GM18951 (cell line): ENCODE data around the gene NODAL.

Experiments used
- POLR2A ChIP-seq: IDR thresholded peaks from 4 replicates; pipeline ENCODE4 v1.6.1; 2011; ENCODE audit warnings: mild to moderate bottlenecking; ENCODE audit not compliant: insufficient read length, insufficient read depth; ENCODE audit errors: extremely low read depth
- in situ Hi-C: fragments of 300-500 bp; cut with MboI; formaldehyde crosslinking; loops from one replicate; pipeline ENCODE4 v1.12.0; 2022; ENCODE audit warnings: low sequenced_read_pairs, mixed read lengths, inconsistent platforms; ENCODE audit not compliant: unreplicated experiment

The NODAL gene

DNA sequence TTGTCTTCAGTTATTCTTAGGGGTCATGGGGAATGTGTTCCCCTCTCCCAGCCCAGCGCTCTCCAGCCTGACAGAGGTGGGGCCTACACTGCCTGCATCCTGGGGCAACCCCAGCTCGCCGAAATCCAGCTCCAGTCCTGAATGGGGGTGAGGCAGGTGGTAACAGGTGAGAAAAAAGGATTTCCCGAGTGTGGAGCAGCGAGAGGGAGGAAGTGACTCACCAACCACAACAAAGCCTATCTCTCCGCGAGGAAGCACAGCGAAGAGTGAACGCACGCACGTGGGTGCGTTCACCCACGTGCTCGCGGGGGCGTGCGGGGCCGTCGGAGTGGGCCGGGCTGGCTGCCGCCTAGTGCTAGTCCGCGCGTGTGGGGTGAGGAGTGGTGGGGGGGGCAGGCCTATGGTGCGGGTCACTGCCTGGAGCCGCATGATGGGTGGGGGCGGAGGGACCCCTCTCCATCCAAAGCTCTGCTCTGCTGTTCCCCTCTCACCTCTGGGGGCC lies 36.2 kb upstream of the NODAL start:
- in situ Hi-C loops = no loop called here
- TF ChIP-seq POLR2A = no peak

DNA sequence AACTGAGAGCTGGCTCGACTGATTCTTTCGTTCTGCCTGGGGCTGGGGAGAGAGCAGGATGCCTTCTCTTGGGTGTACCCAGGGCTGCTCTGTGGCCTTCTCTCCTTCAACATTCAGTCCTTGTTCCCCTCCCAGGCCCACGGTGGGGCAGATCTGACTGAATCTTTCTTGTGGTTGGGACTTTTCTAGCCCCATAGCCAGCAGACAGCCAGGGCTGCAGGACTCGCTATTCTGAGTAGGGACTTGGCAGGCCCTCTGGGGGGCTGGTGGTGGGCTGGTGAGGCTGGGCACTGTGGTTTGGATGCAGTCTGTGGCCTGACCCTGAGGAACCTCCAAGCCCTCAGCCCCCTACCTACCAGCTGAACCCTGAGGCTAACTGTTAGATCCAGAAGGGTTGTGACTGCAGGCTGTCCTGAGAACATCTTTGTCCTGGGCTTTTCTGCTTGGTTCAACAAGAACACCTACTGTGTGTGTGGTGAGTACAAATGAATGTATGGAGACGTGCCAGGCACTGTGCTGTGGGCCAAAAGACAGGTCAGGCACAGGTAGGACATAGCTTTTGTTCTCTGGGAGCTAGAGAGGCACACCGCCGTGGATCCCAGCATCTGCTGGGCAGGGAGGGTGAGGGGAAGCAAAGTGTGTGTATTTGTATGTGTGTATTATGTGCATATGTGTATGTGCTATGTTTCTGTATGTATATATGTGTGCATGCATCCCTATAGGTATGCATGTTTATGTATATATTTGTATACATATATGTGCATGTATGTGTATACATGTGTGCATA lies 35.0 kb upstream of the NODAL start:
- in situ Hi-C loops = no loop called here
- TF ChIP-seq POLR2A = no peak

DNA sequence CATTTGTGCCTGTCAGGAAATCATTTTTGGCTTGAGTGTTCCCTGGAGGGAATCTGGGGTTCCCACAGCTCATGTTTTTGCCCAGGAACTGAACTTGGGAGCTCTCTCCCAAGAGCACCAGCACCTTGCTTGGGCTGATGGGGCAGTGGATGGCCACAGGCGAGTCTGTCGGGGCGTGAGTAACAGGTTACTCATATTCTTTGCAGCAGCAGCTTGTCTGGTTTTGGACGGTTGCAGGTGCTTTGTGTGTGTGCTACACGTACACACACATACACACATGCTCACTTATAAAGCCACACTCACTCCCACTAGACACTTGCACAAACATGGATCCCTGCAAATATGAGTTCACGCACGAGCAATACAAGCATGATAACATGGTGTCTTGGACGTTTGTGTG lies 34.2 kb upstream of the NODAL start:
- in situ Hi-C loops = no loop called here
- TF ChIP-seq POLR2A = no peak

DNA sequence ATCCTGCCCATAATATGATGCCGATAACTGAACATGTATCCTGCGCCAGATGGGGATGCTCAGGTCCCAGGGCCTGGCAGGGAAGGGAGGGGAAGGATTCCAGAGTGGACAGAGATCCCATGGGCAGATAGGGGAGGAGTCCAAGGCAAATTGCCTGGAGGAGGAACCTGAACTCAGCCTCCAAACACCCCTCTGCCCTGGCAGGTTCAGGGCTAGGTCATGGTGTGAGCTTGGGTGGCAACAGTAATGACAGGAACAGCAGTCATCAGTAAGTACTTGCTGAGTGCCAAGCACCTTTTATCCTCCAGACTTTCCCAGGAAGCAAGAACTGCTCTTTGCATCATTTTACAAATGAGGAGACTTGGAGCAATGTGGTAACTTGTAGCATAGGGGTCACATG lies 33.3 kb upstream of the NODAL start:
- in situ Hi-C loops = no loop called here
- no peak for TF ChIP-seq POLR2A

DNA sequence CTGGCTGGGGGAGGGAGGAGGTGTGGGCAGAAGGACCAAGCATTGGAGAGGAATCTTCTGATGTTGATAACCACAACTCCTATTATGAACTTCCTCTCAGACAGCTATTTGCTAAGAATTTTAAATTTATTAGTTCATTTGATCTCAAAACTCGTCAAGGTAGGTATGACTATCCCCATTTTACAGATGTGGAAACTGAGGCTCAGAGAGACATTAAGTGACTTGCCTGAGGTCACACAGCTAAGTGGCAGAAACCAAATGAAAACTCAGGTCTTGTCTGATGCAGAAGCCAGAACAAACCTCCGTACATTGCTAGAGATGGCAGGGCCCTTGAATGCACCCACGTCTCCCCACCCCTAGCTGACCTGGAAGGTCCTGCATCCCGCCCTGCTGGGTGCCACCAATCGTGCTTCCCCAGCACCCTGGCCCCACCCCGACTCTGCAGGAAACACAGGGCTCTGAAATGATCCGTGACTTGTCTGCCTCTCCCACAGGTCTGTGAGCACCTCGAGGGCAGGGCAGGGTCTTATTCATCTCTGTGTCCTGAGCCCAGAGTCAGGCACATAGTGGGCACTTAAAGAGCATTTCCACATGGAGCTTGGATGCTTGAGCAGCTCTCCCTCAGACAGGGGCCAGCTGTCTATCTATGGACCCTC lies 31.4 kb upstream of the NODAL start:
- no peak for TF ChIP-seq POLR2A
- in situ Hi-C loops = no loop called here

DNA sequence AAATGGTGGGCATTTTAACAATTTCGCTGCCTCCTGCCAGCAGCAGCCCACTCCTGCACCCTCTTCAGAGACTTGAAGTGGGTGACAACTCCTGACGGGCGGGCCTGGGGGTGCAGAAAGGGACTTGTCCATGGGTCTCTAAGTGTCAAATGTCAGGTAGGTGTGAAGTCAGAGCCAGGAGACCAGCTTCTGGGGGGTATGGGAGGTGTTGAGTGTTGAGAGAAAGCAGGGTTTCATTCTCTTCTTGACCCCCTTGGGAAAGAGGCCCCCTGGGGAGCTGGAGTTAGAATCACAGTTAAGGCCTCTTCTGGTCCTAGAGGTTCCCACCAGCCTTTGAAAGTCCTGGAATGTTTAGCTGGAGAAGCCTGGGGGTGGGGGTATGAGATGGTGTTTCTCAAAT lies 25.5 kb upstream of the NODAL start:
- in situ Hi-C loops = loop anchor here (10.0 kb wide), 1 partner anchor 78 kb away; no protein-coding TSS in a partner anchor
- no peak for TF ChIP-seq POLR2A

DNA sequence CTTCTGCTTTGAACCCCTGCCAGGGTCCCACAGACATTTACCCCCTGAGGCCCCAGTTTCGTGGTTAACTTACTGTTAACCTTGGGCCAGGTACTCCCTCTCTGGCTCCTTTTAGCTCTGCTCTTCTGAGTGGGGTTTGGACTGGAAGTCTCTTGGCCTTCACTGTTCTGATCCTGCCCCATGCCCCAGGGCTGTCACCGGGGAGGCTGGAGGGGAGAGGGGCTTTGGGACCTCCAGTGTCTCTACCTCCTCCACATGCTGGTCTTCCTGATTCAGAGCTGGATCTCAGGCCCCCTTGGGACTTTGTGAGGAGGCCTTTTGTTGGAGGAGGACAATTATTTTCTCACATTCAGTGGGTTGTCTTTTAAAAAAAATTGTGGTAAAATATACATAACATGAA lies 24.4 kb upstream of the NODAL start:
- in situ Hi-C loops = loop anchor here (10.0 kb wide), 1 partner anchor 79 kb away; no protein-coding TSS in a partner anchor
- no peak for TF ChIP-seq POLR2A

DNA sequence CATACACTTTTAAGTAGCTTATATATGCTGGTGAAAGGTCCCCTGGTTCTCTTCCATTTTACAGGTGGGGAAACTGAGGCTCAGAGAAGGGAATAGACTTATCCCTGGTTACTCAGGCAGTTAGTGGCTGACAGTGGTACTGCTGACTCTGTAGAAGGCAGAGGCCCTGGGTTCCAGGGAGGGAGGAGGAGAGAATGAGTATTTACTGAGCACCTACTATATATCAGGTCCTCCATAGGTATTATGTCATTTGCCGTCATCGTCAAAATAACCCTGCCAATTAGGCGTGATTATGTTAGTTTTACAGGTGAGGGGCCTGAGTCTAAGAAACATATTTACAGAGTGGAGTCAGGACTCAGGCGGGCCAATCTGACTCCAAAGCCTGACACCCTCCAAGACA lies 23.8 kb upstream of the NODAL start:
- TF ChIP-seq POLR2A = no peak

DNA sequence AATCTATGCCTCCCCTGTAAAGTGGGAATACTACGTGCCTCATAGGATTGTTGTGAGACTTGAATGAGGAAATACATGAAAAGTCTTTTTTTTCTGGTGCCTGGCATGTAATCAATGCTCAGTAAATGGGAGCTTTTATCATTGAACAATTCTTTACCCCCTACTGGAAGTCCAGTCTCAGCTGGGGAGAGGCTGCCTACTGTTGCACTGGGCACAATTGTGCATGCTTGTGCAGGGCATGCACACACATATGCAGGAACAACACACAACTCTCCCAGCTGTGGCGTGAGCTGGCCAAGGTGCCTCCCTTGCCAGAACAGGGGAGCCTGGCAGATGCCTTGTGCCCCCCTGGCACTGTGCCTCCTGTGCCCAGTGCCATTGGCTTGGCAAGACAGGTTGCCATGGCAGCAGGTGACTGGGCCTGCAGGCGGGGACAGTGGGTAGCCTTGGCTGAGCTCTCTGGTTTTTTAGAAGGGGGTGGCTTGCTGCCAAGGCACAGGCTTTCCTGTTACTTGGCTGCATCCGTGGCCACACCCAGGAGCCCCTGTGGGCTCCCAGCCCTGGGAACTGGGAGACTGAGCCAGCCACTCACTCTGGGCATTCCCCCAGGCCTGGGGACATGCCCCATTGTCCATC lies 21.0 kb upstream of the NODAL start:
- no peak for TF ChIP-seq POLR2A
- in situ Hi-C loops = loop anchor here (10.0 kb wide), 1 partner anchor 82 kb away; no protein-coding TSS in a partner anchor

More for the DNA sequence above, 23.8 kb upstream of the NODAL start:
- in situ Hi-C loops = loop anchor here (10.0 kb wide), 1 partner anchor 80 kb away; no protein-coding TSS in a partner anchor

DNA sequence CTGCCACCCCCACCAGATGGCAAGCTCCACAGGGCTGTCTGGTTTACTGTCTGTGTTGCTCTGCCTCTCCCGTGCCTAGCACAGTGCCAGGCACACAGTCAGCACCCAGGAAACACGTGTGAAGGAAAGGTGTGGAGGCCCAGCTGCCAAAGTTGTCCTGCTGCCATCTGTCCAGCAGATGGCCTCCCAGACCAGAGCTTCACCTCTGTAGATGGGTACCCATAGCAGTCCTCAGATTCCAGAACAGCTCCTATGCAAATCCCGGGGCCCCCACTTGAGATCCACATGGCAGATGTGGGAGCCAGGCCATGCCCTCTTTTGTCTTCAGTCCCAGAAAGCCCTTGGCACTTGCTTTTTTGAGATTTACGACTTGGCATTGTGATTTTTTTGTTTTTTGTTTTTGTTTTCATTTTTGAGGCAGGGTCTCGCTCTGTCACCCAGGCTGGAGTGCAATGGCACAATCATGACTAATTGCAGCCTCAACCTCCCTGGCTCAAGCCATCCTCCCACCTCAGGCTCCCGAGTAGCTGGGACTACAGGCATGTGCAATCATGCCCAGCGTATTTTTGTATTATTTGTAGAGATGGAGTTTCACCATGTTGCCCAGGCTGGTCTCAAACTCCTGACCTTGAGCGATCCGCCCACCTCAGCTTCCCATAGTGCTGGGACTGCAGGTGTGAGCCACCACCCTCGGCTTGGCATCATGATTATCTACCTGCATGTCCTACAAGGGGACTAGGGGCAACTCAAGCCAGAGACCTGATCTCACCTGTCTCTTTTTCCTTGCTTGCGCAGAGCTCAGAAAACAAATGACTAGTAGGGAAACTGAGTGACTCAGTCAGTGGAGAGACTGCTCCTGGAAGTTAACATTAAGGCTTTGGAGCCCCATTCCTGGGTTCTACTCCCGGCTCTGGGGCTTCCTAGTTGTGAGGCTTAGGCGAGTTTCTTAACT lies 20.2 kb upstream of the NODAL start:
- TF ChIP-seq POLR2A = no peak

DNA sequence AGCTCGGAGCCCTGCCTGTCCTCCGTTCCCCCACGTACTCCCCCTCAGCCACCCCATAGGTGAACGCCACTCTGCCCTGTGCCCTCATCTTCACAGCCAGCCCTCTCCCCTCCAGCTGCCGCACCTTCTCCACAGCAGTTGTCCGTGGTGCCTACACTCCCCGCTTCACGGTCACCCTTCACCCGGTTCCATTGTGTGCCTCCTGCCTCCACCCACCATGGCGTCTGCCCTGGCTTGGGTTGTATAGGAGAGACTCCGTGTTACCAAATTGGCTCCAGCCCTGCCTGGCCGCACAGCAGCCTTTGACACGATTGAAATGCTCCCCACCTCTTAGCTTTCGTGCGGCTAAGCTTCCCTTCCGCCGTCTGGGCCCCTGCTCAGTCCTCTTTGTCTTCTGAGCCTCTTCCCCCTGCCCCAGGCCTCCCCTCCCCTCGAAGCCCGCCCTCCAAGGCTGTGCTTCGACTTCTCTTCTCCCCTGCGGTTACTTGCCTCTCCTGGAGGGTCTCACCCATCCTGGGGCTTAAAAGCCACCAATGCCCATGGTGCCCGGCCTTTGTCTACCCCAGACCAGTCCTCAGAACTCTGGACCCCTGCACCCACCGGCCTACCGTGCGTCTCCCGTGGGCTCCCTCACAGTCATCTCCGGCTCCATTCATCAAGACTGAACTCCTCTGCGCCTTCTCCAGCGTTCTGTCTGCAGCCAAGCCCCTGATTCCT lies 18.5 kb upstream of the NODAL start:
- no peak for TF ChIP-seq POLR2A
- in situ Hi-C loops = loop anchor here (10.0 kb wide), 1 partner anchor 85 kb away; no protein-coding TSS in a partner anchor

More for the DNA sequence above, 20.2 kb upstream of the NODAL start:
- in situ Hi-C loops = loop anchor here (10.0 kb wide), 1 partner anchor 83 kb away; no protein-coding TSS in a partner anchor

DNA sequence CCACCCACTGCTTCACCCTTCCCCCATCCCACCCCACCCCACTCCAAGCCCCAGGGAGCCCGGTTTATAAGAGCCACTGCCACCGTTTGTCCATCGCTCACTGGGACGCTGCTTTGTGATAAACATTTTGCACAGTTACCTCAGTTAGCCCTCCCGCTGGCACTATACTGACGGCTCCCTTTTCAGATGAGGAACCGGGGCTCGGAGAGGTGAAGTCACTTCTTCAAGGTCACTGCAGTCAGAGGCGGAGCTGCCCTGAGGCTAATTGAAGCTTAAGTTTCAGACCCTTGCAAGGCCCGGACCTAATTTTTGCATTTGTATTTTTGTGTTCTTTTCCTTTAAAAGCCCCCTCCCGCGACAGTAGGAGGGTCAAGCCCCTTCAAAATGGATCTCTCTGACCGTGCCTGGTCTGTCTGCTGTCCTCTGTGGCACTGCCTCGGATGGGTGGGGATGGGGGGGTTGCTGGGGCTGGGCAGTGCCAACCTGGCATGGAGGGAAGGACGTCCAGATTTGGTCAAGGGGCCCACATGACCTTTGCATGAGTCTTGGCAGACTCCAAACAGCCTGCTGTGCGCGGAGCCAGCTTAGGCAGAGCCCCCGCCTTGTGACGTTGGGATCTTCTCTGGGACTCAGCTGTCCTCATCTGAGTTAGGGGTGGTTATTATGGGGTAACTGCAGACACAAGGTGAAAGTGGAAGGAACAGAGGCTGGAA lies 17.7 kb upstream of the NODAL start:
- in situ Hi-C loops = no loop called here
- TF ChIP-seq POLR2A = no peak
